Measurements from ENCODE around the gene CA6. TPM values are rescaled to one million over a fixed set of nuclear protein-coding genes. Genes with fewer than 3 reads are reported as not detected.

CA6 gene
- total and polyA plus RNA-seq, 2 of the 8 experiments (the other 6 are each of a cell fraction or from before 2014, with no cell fraction given): not detected

GRCh38 chr1:8939000-8939265, 6.7 kb upstream of the CA6 start (continued):
- TF ChIP-seq EP300 (IDR thresholded peaks at IDR 0.05; ENCODE audit: borderline replicate concordance in 1 of 2, low read depth in 2 of 2, low read length in 2 of 2) (no peak), RAD21 (IDR thresholded peaks at IDR 0.05 in 1 of 2, conservative IDR thresholded peaks at IDR 0.05 in 1 of 2; ENCODE audit: low read depth in 2 of 2, low read length in 2 of 2) (no peak), CTCF (IDR thresholded peaks at IDR 0.05; ENCODE audit: control extremely low read depth in 1 of 3, insufficient read depth in 1 of 3, low read depth in 1 of 3, low read length in 3 of 3) (no peak), RFX5 (IDR thresholded peaks at IDR 0.05; ENCODE audit: borderline replicate concordance, low read depth, low read length) (no peak), YY1 (IDR thresholded peaks at IDR 0.05; ENCODE audit: low read depth, low read length) (no peak)
